ENCODE measurements around the gene CRYZL1. TPM values are rescaled to one million over a fixed set of nuclear protein-coding genes. Genes with fewer than 3 reads are reported as not detected.

Gene CRYZL1
- total and polyA plus RNA-seq, 2 of the 8 experiments (the other 6 are each of a cell fraction or from before 2014, with no cell fraction given), result 15.6 to 15.8 TPM

GRCh38 chr21:33550772-33551660, 90.5 kb downstream of the CRYZL1 start:
- CTCF ChIA-PET (ENCODE audit: partially characterized antibody), result interaction anchor here (1.6 kb wide), 1 partner anchor 8 kb away, joined by 3 read pairs; the partner anchor contains the start of gene SON
- no peak overlapping the region for H4K5ac ChIP-seq (ENCODE audit: insufficient read length, low read depth, low read length)
- peaks cover 49 to 98% (median 69%) of the 10 kb centered on the region in 4 experiments for H3K36me3 ChIP-seq (ENCODE audit: control insufficient read depth in 2 of 4, insufficient read depth in 4 of 4, low read length in 3 of 4)

More at GRCh38 chr21:33550772-33551660, 90.5 kb downstream of the CRYZL1 start:
- H3K9ac ChIP-seq (replicated peaks in 1 of 4; ENCODE audit: extremely low read depth in 1 of 4, low read depth in 3 of 4, low read length in 3 of 4), result no peak overlapping the region
- H3K4me1 ChIP-seq (replicated peaks in 1 of 4; ENCODE audit: control insufficient read depth in 3 of 4, insufficient read depth in 4 of 4, low read length in 3 of 4), result no peaks in the 10 kb centered on the region
- H3K4ac ChIP-seq (replicated peaks; ENCODE audit: insufficient read length, low read depth, low read length), result no peak overlapping the region
- no peak overlapping the region for H3K4me3 ChIP-seq (ENCODE audit: extremely low read depth in 1 of 4, insufficient read depth in 2 of 4, low read depth in 3 of 4, low read length in 4 of 4)
- 95% methylated on average over 23 of the region's 23 CpGs; no CpG with 5 or more reads in 1 of the 2 experiments for WGBS, 2 experiments (ENCODE audit: extremely low coverage in 1 of 2, insufficient coverage in 1 of 2, insufficient read length in 1 of 2, insufficient replicate concordance in 2 of 2, low coverage in 1 of 2, low lambda C conversion rate in 2 of 2, missing lambda C conversion rate in 1 of 2)
- H3K79me1 ChIP-seq (ENCODE audit: low read depth, low read length), result peaks cover 16% of the 10 kb centered on the region
- no peak overlapping the region for H2BK120ac ChIP-seq (replicated peaks; ENCODE audit: low read depth, low read length)
- H3K56ac ChIP-seq (replicated peaks; ENCODE audit: insufficient read length, low read depth, low read length), result no peak overlapping the region
- no peak overlapping the region for H3K14ac ChIP-seq (ENCODE audit: insufficient read length)
- no peak overlapping the region for H2BK20ac ChIP-seq (ENCODE audit: low read length)
- no peaks in the 10 kb centered on the region for H3K27me3 ChIP-seq (replicated peaks in 1 of 4; ENCODE audit: control insufficient read depth in 3 of 4, extremely low read depth in 1 of 4, insufficient read depth in 3 of 4, low read length in 3 of 4)
- H3K4me2 ChIP-seq (ENCODE audit: insufficient read depth in 1 of 2, low read depth in 2 of 2, low read length in 2 of 2), result no peak overlapping the region
- no peak overlapping the region for H2AFZ ChIP-seq (ENCODE audit: low read length)
- H4K8ac ChIP-seq (ENCODE audit: extremely low read depth, insufficient read depth, low read length), result no peak overlapping the region; the same call in 1 of the 2 replicates
- TF ChIP-seq FOSL1 (IDR thresholded peaks at IDR 0.05; ENCODE audit: insufficient read depth, low read depth, low read length), result no peak
- no peak for TF ChIP-seq TAF7 (optimal IDR thresholded peaks at IDR 0.05; ENCODE audit: borderline replicate concordance, low read depth, low read length)
- no peak for TF ChIP-seq CTBP2 (IDR thresholded peaks at IDR 0.05; ENCODE audit: borderline replicate concordance, insufficient read depth, insufficient read length, low read length)
- TF ChIP-seq SP4 (IDR thresholded peaks at IDR 0.05; ENCODE audit: low read length), result no peak
- peak; percentile 77 for TF ChIP-seq POLR2AphosphoS5 (IDR thresholded peaks at IDR 0.05; ENCODE audit: low read depth, low read length)
- TF ChIP-seq POLR2A (IDR thresholded peaks at IDR 0.05; ENCODE audit: control extremely low read depth in 1 of 2, low read depth in 2 of 2, low read length in 2 of 2), result peak in 1 of 2 experiments; percentile 39; a peak in 2 of 3 replicates
- TF ChIP-seq HDAC6 (IDR thresholded peaks at IDR 0.05; ENCODE audit: low read depth, low read length), result no peak
- no peak for TF ChIP-seq SRF (IDR thresholded peaks at IDR 0.05; ENCODE audit: low read depth, low read length)
- TF ChIP-seq ASH2L (IDR thresholded peaks at IDR 0.05; ENCODE audit: low read length), result no peak
- FAIRE-seq (no peak), DNase-seq (ENCODE audit: low read depth in 1 of 2, low spot score in 2 of 2) (no peak)
- H3K27ac ChIP-seq (ENCODE audit: low read depth, low read length), result no peak overlapping the region
- no peaks in the 10 kb centered on the region for H3K23me2 ChIP-seq (ENCODE audit: low read depth, low read length)
- POLR2A ChIA-PET (ENCODE audit: partially characterized antibody), result interaction anchor here (0.6 to 3.0 kb wide), 15 partner anchors 9 to 56 kb away, joined by 3 to 25 read pairs (median 3); partner anchors contain the start of genes DONSON, GART and SON
- H3K18ac ChIP-seq (ENCODE audit: extremely low read depth, low read length), result no peak overlapping the region
- no peak overlapping the region for H2BK12ac ChIP-seq (ENCODE audit: low read depth, low read length)
- no peak overlapping the region for H2BK5ac ChIP-seq (ENCODE audit: low read depth, low read length)
- no peak overlapping the region for H3K23ac ChIP-seq (ENCODE audit: insufficient read length)
- no peak overlapping the region for H4K91ac ChIP-seq (replicated peaks; ENCODE audit: insufficient read length, low read length)
- peaks cover 56 to 98% of the 10 kb centered on the region in 2 experiments for H3K79me2 ChIP-seq (ENCODE audit: control insufficient read depth in 1 of 2, insufficient read depth in 2 of 2, low read length in 2 of 2)
- H2AK5ac ChIP-seq (ENCODE audit: low read depth, low read length), result no peak overlapping the region
- no peaks in the 10 kb centered on the region for H3K9me3 ChIP-seq (ENCODE audit: insufficient read depth in 2 of 2, low read depth in 1 of 2, low read length in 1 of 2)
- no peak overlapping the region for H2BK15ac ChIP-seq (ENCODE audit: low read length)
- H4K20me1 ChIP-seq (replicated peaks in 1 of 2; ENCODE audit: control insufficient read depth in 1 of 2, insufficient read depth in 2 of 2, low read length in 2 of 2), result peaks cover 30 to 44% of the 10 kb centered on the region in 2 experiments

Measured in H1 (cell line).